PC-9 (cell line): ENCODE measurements around the gene APCDD1L.

Experiments
- EZH2 ChIP-seq: fragments of 200-600 bp; sonication (generic); IDR thresholded peaks from 2 replicates; pipeline ENCODE4 v1.8.0; 2017; ENCODE audit warnings: antibody characterized with exemption, low read depth
- TF ChIP-seq, protein P1 (sequence below): fragments of 200-600 bp; sonication (generic); conservative IDR thresholded peaks from 2 replicates; pipeline ENCODE4 v1.6.1; 2017; ENCODE audit warnings: mixed run types, antibody characterized with exemption, mild to moderate bottlenecking, moderate library complexity

DNA sequence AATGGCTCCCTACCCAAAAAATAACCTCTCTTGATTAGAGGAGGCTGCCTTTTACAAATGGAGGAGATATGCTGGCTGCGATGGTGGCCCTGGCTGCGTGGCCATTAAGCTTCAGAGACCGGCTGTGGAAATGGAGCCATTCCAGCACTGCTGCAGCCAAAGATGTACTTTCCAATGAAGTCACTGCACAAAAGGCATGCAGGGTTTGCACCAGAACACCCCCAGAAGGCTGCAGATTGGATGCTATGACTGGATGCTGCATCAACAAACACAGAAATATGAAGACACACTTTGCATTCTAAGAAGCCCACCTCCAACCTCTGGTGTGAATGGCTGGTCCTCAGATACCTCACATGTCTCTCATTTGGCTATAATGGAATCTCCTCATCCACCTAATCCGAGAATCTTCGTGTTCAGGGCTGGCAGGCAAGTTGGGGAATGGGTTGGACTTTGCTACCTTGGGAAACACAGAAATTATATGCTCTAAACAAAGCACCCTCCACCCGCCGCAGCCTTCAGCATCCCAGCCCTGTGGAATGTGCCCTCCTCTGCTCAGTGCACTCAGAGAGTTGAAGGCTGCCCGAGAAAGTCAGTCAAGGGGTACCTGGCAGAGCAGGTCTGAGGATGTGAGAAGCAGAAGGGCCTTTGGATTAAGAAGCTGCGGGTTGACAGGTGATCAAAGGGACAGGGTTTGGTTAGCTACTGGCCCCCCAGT is 35.3 kb downstream of the APCDD1L start:
- TF ChIP-seq EZH2 = no peak
- TF ChIP-seq, protein P1, sequence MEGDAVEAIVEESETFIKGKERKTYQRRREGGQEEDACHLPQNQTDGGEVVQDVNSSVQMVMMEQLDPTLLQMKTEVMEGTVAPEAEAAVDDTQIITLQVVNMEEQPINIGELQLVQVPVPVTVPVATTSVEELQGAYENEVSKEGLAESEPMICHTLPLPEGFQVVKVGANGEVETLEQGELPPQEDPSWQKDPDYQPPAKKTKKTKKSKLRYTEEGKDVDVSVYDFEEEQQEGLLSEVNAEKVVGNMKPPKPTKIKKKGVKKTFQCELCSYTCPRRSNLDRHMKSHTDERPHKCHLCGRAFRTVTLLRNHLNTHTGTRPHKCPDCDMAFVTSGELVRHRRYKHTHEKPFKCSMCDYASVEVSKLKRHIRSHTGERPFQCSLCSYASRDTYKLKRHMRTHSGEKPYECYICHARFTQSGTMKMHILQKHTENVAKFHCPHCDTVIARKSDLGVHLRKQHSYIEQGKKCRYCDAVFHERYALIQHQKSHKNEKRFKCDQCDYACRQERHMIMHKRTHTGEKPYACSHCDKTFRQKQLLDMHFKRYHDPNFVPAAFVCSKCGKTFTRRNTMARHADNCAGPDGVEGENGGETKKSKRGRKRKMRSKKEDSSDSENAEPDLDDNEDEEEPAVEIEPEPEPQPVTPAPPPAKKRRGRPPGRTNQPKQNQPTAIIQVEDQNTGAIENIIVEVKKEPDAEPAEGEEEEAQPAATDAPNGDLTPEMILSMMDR = no peak
